ENCODE results near the gene FABP7. TPM values are rescaled to one million over a fixed set of nuclear protein-coding genes. Genes with fewer than 3 reads are reported as not detected.

FABP7 gene
- total and polyA plus RNA-seq, 2 of the 13 experiments (the other 11 are each of a cell fraction or from before 2014, with no cell fraction given) = not detected

- peak; percentile 21; the same call in 1 of the 2 replicates for TF ChIP-seq ELF1 (CRISPR knock-in tag; IDR thresholded peaks at IDR 0.05)
- peak; percentile 76; the same call in 1 of the 2 replicates for TF ChIP-seq NCOA1 (CRISPR knock-in tag; IDR thresholded peaks at IDR 0.05)
- peak in 1 of 2 experiments; percentile 80; a peak in 2 of 4 replicates for TF ChIP-seq ATF4 (CRISPR knock-in tag; IDR thresholded peaks at IDR 0.05)
- no peak for TF ChIP-seq ZBTB4 (CRISPR knock-in tag; IDR thresholded peaks at IDR 0.05; ENCODE audit: borderline replicate concordance)
- no peak for TF ChIP-seq ZFP62 (CRISPR knock-in tag; IDR thresholded peaks at IDR 0.05)
- peak; percentile 57; the same call in 1 of the 2 replicates for TF ChIP-seq CREB1 (IDR thresholded peaks at IDR 0.05)
- TF ChIP-seq CREB1 (CRISPR knock-in tag; IDR thresholded peaks at IDR 0.05) = peak; percentile 6; the same call in 1 of the 2 replicates
- no peak for TF ChIP-seq NPAS2 (CRISPR knock-in tag; IDR thresholded peaks at IDR 0.05; ENCODE audit: borderline replicate concordance)
- TF ChIP-seq ZNF280B (CRISPR knock-in tag; IDR thresholded peaks at IDR 0.05; ENCODE audit: borderline replicate concordance) = no peak
- peak; percentile 97 for TF ChIP-seq ZBTB42 (CRISPR knock-in tag; IDR thresholded peaks at IDR 0.05)
- peak; percentile 94 for TF ChIP-seq RBFOX2 (IDR thresholded peaks at IDR 0.05; ENCODE audit: low read depth, low read length)
- peak; percentile 93 for TF ChIP-seq ZNF678 (CRISPR knock-in tag; IDR thresholded peaks at IDR 0.05)
- 0 out of 2 replicates have a peak, but pooled peaks have one; percentile 3 for TF ChIP-seq POLR2AphosphoS2 (IDR thresholded peaks at IDR 0.05; ENCODE audit: low read depth, low read length)
- TF ChIP-seq ZNF83 (CRISPR knock-in tag; IDR thresholded peaks at IDR 0.05; ENCODE audit: borderline replicate concordance) = no peak; the same call in 1 of the 2 replicates
- TF ChIP-seq LCORL (IDR thresholded peaks at IDR 0.05) = no peak
- peak; percentile 98 for TF ChIP-seq LCORL (CRISPR knock-in tag; IDR thresholded peaks at IDR 0.05)
- peak; percentile 37; the same call in 1 of the 2 replicates for TF ChIP-seq GABPA (IDR thresholded peaks at IDR 0.05; ENCODE audit: low read depth, low read length)
- peak; percentile 75 for TF ChIP-seq GABPA (CRISPR knock-in tag; IDR thresholded peaks at IDR 0.05; ENCODE audit: low read depth)
- TF ChIP-seq ELF3 (CRISPR knock-in tag; IDR thresholded peaks at IDR 0.05) = peak; percentile 20; the same call in 1 of the 2 replicates
- TF ChIP-seq RFX3 (CRISPR knock-in tag; IDR thresholded peaks at IDR 0.05) = peak; percentile 17
- TF ChIP-seq ZNF383 (CRISPR knock-in tag; IDR thresholded peaks at IDR 0.05; ENCODE audit: borderline replicate concordance) = no peak
- no peak for TF ChIP-seq ZNF75D (CRISPR knock-in tag; IDR thresholded peaks at IDR 0.05; ENCODE audit: borderline replicate concordance)
- TF ChIP-seq RARG (CRISPR knock-in tag; IDR thresholded peaks at IDR 0.05; ENCODE audit: low read depth) = no peak; the same call in 1 of the 2 replicates
- peak; percentile 82 for TF ChIP-seq YY1 (IDR thresholded peaks at IDR 0.05; ENCODE audit: insufficient read depth, insufficient replicate concordance, low read depth, low read length)
- TF ChIP-seq RAD51 (IDR thresholded peaks at IDR 0.05; ENCODE audit: borderline replicate concordance) = no peak
- TF ChIP-seq CBX5 (CRISPR knock-in tag; IDR thresholded peaks at IDR 0.05; ENCODE audit: borderline replicate concordance) = peak; percentile 90; the same call in 1 of the 2 replicates
These were observed 9.9 kb downstream of the FABP7 start, which contains the start of gene SMPDL3A (continued) for GRCh38 chr6:122789182-122790027.
